Measurements from ENCODE around the gene CD247. TPM values are rescaled to one million over a fixed set of nuclear protein-coding genes. Genes with fewer than 3 reads are reported as not detected.

The CD247 gene
- total RNA-seq, 2 donors from 2014 or later: 0.96 TPM; not detected in 1

GRCh38 chr1:167412072-167412471 lies 106.3 kb downstream of the CD247 start:
- Histone ChIP-seq H3K27me3 (replicated peaks; ENCODE audit: insufficient read depth) (no peaks in the 10 kb centered on the region), H3K36me3 (no peaks in the 10 kb centered on the region), H3K27ac (no peak overlapping the region), H3K4me1 (replicated peaks) (no peaks in the 10 kb centered on the region), H3K9me3 (no peaks in the 10 kb centered on the region), H3K4me3 (no peak overlapping the region)
- intact Hi-C loops (cut with DNase I): no loop called here
- TF ChIP-seq POLR2AphosphoS5 (IDR thresholded peaks at IDR 0.05) (no peak), POLR2A (IDR thresholded peaks at IDR 0.05) (no peak), CTCF (IDR thresholded peaks at IDR 0.05) (no peak)
- DNase-seq (ENCODE audit: low spot score): no peak
- WGBS: 99% methylated on average over 4 of the region's 4 CpGs

- Histone ChIP-seq H3K27ac (no peak overlapping the region), H3K4me1 (replicated peaks) (no peaks in the 10 kb centered on the region), H3K4me3 (no peak overlapping the region), H3K36me3 (no peaks in the 10 kb centered on the region), H3K27me3 (replicated peaks; ENCODE audit: insufficient read depth) (no peaks in the 10 kb centered on the region), H3K9me3 (no peaks in the 10 kb centered on the region)
- TF ChIP-seq POLR2A (IDR thresholded peaks at IDR 0.05) (no peak), CTCF (IDR thresholded peaks at IDR 0.05) (no peak), POLR2AphosphoS5 (IDR thresholded peaks at IDR 0.05) (no peak)
- intact Hi-C loops (cut with DNase I): loop anchor here (10.0 kb wide), 1 partner anchor 126 kb away; no protein-coding TSS in a partner anchor
- no peak for DNase-seq (ENCODE audit: low spot score)
- 97% methylated on average over 1 of the region's 1 CpG for WGBS
Measured at GRCh38 chr1:167409183-167409582, 109.1 kb downstream of the CD247 start.

GRCh38 chr1:167408355-167408754 lies 110.0 kb downstream of the CD247 start:
- H3K27ac ChIP-seq: no peak overlapping the region
- no peaks in the 10 kb centered on the region for H3K36me3 ChIP-seq
- H3K4me1 ChIP-seq (replicated peaks): no peaks in the 10 kb centered on the region
- no peaks in the 10 kb centered on the region for H3K27me3 ChIP-seq (replicated peaks; ENCODE audit: insufficient read depth)
- H3K9me3 ChIP-seq: no peaks in the 10 kb centered on the region
- no peak for TF ChIP-seq CTCF (IDR thresholded peaks at IDR 0.05)
- no peak for TF ChIP-seq POLR2AphosphoS5 (IDR thresholded peaks at IDR 0.05)
- no peak for TF ChIP-seq POLR2A (IDR thresholded peaks at IDR 0.05)
- 72% methylated on average over 1 of the region's 1 CpG for WGBS
- no peak for DNase-seq (ENCODE audit: low spot score)
- intact Hi-C loops (cut with DNase I): loop anchor here (10.0 kb wide), 1 partner anchor 126 kb away; no protein-coding TSS in a partner anchor
- no peak overlapping the region for H3K4me3 ChIP-seq

- 42% methylated on average over 3 of the region's 3 CpGs for WGBS
- intact Hi-C loops (cut with DNase I): loop anchor here (10.0 kb wide), 1 partner anchor 130 kb away; no protein-coding TSS in a partner anchor
- H3K27ac ChIP-seq: no peak overlapping the region
- no peak for DNase-seq (ENCODE audit: low spot score)
- TF ChIP-seq POLR2AphosphoS5 (IDR thresholded peaks at IDR 0.05) (no peak), POLR2A (IDR thresholded peaks at IDR 0.05) (no peak), CTCF (IDR thresholded peaks at IDR 0.05) (no peak)
- no peaks in the 10 kb centered on the region for H3K36me3 ChIP-seq
- no peak overlapping the region for H3K4me3 ChIP-seq
- no peaks in the 10 kb centered on the region for H3K27me3 ChIP-seq (replicated peaks; ENCODE audit: insufficient read depth)
- no peaks in the 10 kb centered on the region for H3K4me1 ChIP-seq (replicated peaks)
- no peaks in the 10 kb centered on the region for H3K9me3 ChIP-seq
Measured at GRCh38 chr1:167404908-167405307, 113.4 kb downstream of the CD247 start.

- no peaks in the 10 kb centered on the region for H3K36me3 ChIP-seq
- WGBS: 70% methylated on average over 4 of the region's 4 CpGs
Measured at GRCh38 chr1:167404161-167404888, 114.0 kb downstream of the CD247 start.

More at GRCh38 chr1:167404161-167404888, 114.0 kb downstream of the CD247 start:
- intact Hi-C loops (cut with DNase I): loop anchor here (10.0 kb wide), 1 partner anchor 130 kb away; no protein-coding TSS in a partner anchor
- Histone ChIP-seq H3K27me3 (replicated peaks; ENCODE audit: insufficient read depth) (no peaks in the 10 kb centered on the region), H3K4me3 (no peak overlapping the region), H3K4me1 (replicated peaks) (no peaks in the 10 kb centered on the region), H3K27ac (no peak overlapping the region), H3K9me3 (no peaks in the 10 kb centered on the region)
- TF ChIP-seq POLR2AphosphoS5 (IDR thresholded peaks at IDR 0.05): no peak
- TF ChIP-seq POLR2A (IDR thresholded peaks at IDR 0.05): no peak
- TF ChIP-seq CTCF (IDR thresholded peaks at IDR 0.05): no peak
- DNase-seq (ENCODE audit: low spot score): no peak

Data from prostate gland (tissue), 2 donors.